H1 (cell line): ENCODE results near the gene GNAQ. TPM values are rescaled to one million over a fixed set of nuclear protein-coding genes. Genes with fewer than 3 reads are reported as not detected.

Experiments used
- CTCF ChIA-PET: fragments of 300-600 bp; sonication (Branson Sonifier 250); formaldehyde crosslinking; loops from one replicate; lab custom pipeline; 2021; ENCODE audit not compliant: partially characterized antibody; lab: Charles Lee
- POLR2A ChIA-PET: fragments of 300-600 bp; sonication (Branson Sonifier 250); formaldehyde crosslinking; loops from one replicate; lab custom pipeline; 2021; ENCODE audit warnings: inconsistent platforms; ENCODE audit not compliant: partially characterized antibody; lab: Charles Lee
- DNase-seq, 2 experiments: peaks; one replicate each; pipeline versions ENCODE4 v3.0.0 to v3.0.0-alpha.2; 2010 to 2022; ENCODE audit warnings: low spot score in 2 of 2, low read depth in 1 of 2, mixed read lengths in 1 of 2
- FAIRE-seq: peaks from 2 replicates; lab custom pipeline; 2011; peaks lifted over from hg19 to GRCh38; lab: Jason Lieb, UNC
- H2AFZ ChIP-seq: 2 replicates; pipeline ENCODE4 v1.8.1; 2012; ENCODE audit warnings: low read length, inconsistent platforms
- H2AK5ac ChIP-seq: 2 replicates; pipeline ENCODE4 v1.6.1; 2013; ENCODE audit warnings: low read depth, low read length
- H2BK120ac ChIP-seq: replicated peaks from 2 replicates; pipeline ENCODE3; 2013; ENCODE audit warnings: low read depth, low read length, inconsistent platforms
- H2BK12ac ChIP-seq: 2 replicates; pipeline ENCODE4 v1.6.1; 2013; ENCODE audit warnings: low read depth, low read length
- H2BK15ac ChIP-seq: 2 replicates; pipeline ENCODE4 v1.6.1; 2013; ENCODE audit warnings: low read length
- H2BK20ac ChIP-seq: 2 replicates; pipeline ENCODE4 v1.6.1; 2013; ENCODE audit warnings: low read length
- H2BK5ac ChIP-seq: 2 replicates; pipeline ENCODE4 v1.6.1; 2013; ENCODE audit warnings: low read depth, low read length
- H3K14ac ChIP-seq: 2 replicates; pipeline ENCODE4 v1.6.1; 2013; ENCODE audit warnings: inconsistent platforms; ENCODE audit not compliant: insufficient read length
- H3K18ac ChIP-seq: 2 replicates; pipeline ENCODE4 v1.6.1; 2013; ENCODE audit warnings: low read length; ENCODE audit errors: extremely low read depth
- H3K23ac ChIP-seq: 2 replicates; pipeline ENCODE4 v1.6.1; 2013; ENCODE audit warnings: inconsistent platforms; ENCODE audit not compliant: insufficient read length
- H3K23me2 ChIP-seq: 2 replicates; pipeline ENCODE4 v1.6.1; 2013; ENCODE audit warnings: low read depth, low read length
- H3K27ac ChIP-seq: 2 replicates; pipeline ENCODE4 v1.6.1; 2011; ENCODE audit warnings: low read depth, low read length, inconsistent platforms
- H3K27me3 ChIP-seq, 4 experiments: replicated peaks in 1 of 4; 1 replicate in 1 of 4; 2 replicates in 3 of 4; pipeline versions ENCODE4 v1.6.1 to v1.8.1; 2011 to 2013; ENCODE audit warnings: low read length in 3 of 4, mild to moderate bottlenecking in 3 of 4, inconsistent platforms in 2 of 4, mixed read lengths in 2 of 4, moderate library complexity in 1 of 4; ENCODE audit not compliant: control insufficient read depth in 3 of 4, insufficient read depth in 3 of 4; ENCODE audit errors: extremely low read depth in 1 of 4
- H3K36me3 ChIP-seq, 4 experiments: 2 replicates each; pipeline versions ENCODE4 v1.6.1 to v1.8.1; 2011 to 2013; ENCODE audit warnings: mild to moderate bottlenecking in 4 of 4, low read length in 3 of 4, moderate library complexity in 2 of 4, control low read depth in 1 of 4, inconsistent platforms in 1 of 4; ENCODE audit not compliant: insufficient read depth in 4 of 4, control insufficient read depth in 2 of 4
- H3K4ac ChIP-seq: replicated peaks from 2 replicates; pipeline ENCODE3; 2013; ENCODE audit warnings: low read length, low read depth, mixed read lengths, inconsistent platforms; ENCODE audit not compliant: insufficient read length
- H3K4me1 ChIP-seq, 4 experiments: replicated peaks in 1 of 4; 1 replicate in 1 of 4; 2 replicates in 3 of 4; pipeline versions ENCODE4 v1.6.1 to v1.8.1; 2011 to 2013; ENCODE audit warnings: low read length in 3 of 4, inconsistent platforms in 2 of 4, mixed read lengths in 1 of 4; ENCODE audit not compliant: insufficient read depth in 4 of 4, control insufficient read depth in 3 of 4
- H3K4me2 ChIP-seq, 2 experiments: 2 replicates each; pipeline versions ENCODE4 v1.6.1 to v1.8.1; 2011 to 2013; ENCODE audit warnings: low read depth in 2 of 2, low read length in 2 of 2, control low read depth in 1 of 2, inconsistent platforms in 1 of 2, mild to moderate bottlenecking in 1 of 2; ENCODE audit not compliant: insufficient read depth in 1 of 2
- H3K4me3 ChIP-seq, 4 experiments: fragments of 200-600, 300-600 bp in 1 of 4; sonication (generic), shearing (Covaris generic), sonication (Bioruptor Twin) in 1 of 4; 2 replicates each; pipeline versions ENCODE4 v1.5.1 to v1.8.1; 2011 to 2016; ENCODE audit warnings: low read length in 4 of 4, low read depth in 3 of 4, control low read depth in 2 of 4, inconsistent platforms in 2 of 4, mild to moderate bottlenecking in 2 of 4, mixed read lengths in 1 of 4, moderate library complexity in 1 of 4; ENCODE audit not compliant: insufficient read depth in 2 of 4; ENCODE audit errors: extremely low read depth in 1 of 4
- H3K56ac ChIP-seq: replicated peaks from 2 replicates; pipeline ENCODE3; 2013; ENCODE audit warnings: low read depth, mild to moderate bottlenecking, mixed read lengths, low read length, inconsistent platforms; ENCODE audit not compliant: insufficient read length
- H3K79me1 ChIP-seq: 2 replicates; pipeline ENCODE4 v1.6.1; 2013; ENCODE audit warnings: low read depth, low read length, control low read depth
- H3K79me2 ChIP-seq, 2 experiments: 2 replicates each; pipeline versions ENCODE4 v1.6.1 to v1.8.1; 2012 to 2013; ENCODE audit warnings: low read length in 2 of 2, mild to moderate bottlenecking in 2 of 2, inconsistent platforms in 1 of 2; ENCODE audit not compliant: insufficient read depth in 2 of 2, control insufficient read depth in 1 of 2
- H3K9ac ChIP-seq, 4 experiments: replicated peaks in 1 of 4; 1 replicate in 1 of 4; 2 replicates in 3 of 4; pipeline versions ENCODE4 v1.6.1 to v1.8.1; 2011 to 2013; ENCODE audit warnings: low read depth in 3 of 4, low read length in 3 of 4, control low read depth in 2 of 4, mild to moderate bottlenecking in 2 of 4, moderate library complexity in 2 of 4, inconsistent platforms in 1 of 4; ENCODE audit errors: extremely low read depth in 1 of 4
- H3K9me3 ChIP-seq, 2 experiments: 2 replicates each; pipeline versions ENCODE4 v1.6.1 to v1.8.1; 2012 to 2013; ENCODE audit warnings: mild to moderate bottlenecking in 2 of 2, moderate library complexity in 2 of 2, control low read depth in 1 of 2, inconsistent platforms in 1 of 2, low read depth in 1 of 2, low read length in 1 of 2, mixed read lengths in 1 of 2; ENCODE audit not compliant: insufficient read depth in 2 of 2
- H4K20me1 ChIP-seq, 2 experiments: replicated peaks in 1 of 2; 2 replicates each; pipeline versions ENCODE3 to v1.8.1; 2011 to 2013; ENCODE audit warnings: inconsistent platforms in 2 of 2, low read length in 2 of 2, mild to moderate bottlenecking in 1 of 2; ENCODE audit not compliant: insufficient read depth in 2 of 2, control insufficient read depth in 1 of 2
- H4K5ac ChIP-seq: 2 replicates; pipeline ENCODE4 v1.6.1; 2013; ENCODE audit warnings: low read length, low read depth, mixed read lengths, inconsistent platforms; ENCODE audit not compliant: insufficient read length
- H4K8ac ChIP-seq: 2 replicates; pipeline ENCODE4 v1.8.0; 2013; ENCODE audit warnings: mild to moderate bottlenecking, moderate library complexity, low read length, inconsistent platforms; ENCODE audit not compliant: insufficient read depth; ENCODE audit errors: extremely low read depth
- H4K91ac ChIP-seq: replicated peaks from 2 replicates; pipeline ENCODE3; 2013; ENCODE audit warnings: low read length, mixed read lengths, inconsistent platforms; ENCODE audit not compliant: insufficient read length
- ATF2 ChIP-seq: IDR thresholded peaks from 2 replicates; pipeline ENCODE4 v1.6.1; 2012; ENCODE audit warnings: low read length, inconsistent platforms
- BRCA1 ChIP-seq: IDR thresholded peaks from 2 replicates; pipeline ENCODE4 v1.6.1; 2012; ENCODE audit warnings: low read depth, low read length, improper control_type of control experiment
- EP300 ChIP-seq, 2 experiments: IDR thresholded peaks; 1 replicate in 1 of 2; 2 replicates in 1 of 2; pipeline ENCODE4 v1.6.1; 2011 to 2012; ENCODE audit warnings: low read depth in 2 of 2, low read length in 2 of 2, mild to moderate bottlenecking in 2 of 2, borderline replicate concordance in 1 of 2, inconsistent platforms in 1 of 2, moderate library complexity in 1 of 2
- POLR2AphosphoS5 ChIP-seq: IDR thresholded peaks from 2 replicates; pipeline ENCODE4 v1.6.1; 2011; ENCODE audit warnings: low read depth, low read length
- POU5F1 ChIP-seq: IDR thresholded peaks from 2 replicates; pipeline ENCODE4 v1.6.1; 2011; ENCODE audit warnings: low read depth, mild to moderate bottlenecking, low read length, moderate library complexity
- SIRT6 ChIP-seq: IDR thresholded peaks from one replicate; pipeline ENCODE4 v1.7.1; 2012; ENCODE audit warnings: low read length, inconsistent platforms
- SRF ChIP-seq: IDR thresholded peaks from 2 replicates; pipeline ENCODE4 v1.6.1; 2011; ENCODE audit warnings: mild to moderate bottlenecking, low read depth, low read length, moderate library complexity
- WGBS, 2 experiments: shearing (Covaris generic) in 1 of 2; methylation state at CpG; one replicate each; pipeline versions ENCODE4 v1.1.6 to v1.1.7; 2013 to 2015; ENCODE audit warnings: low lambda C conversion rate in 2 of 2, mixed read lengths in 2 of 2, inconsistent platforms in 1 of 2, low coverage in 1 of 2, missing lambda C conversion rate in 1 of 2; ENCODE audit not compliant: insufficient replicate concordance in 2 of 2, insufficient coverage in 1 of 2, insufficient read length in 1 of 2; ENCODE audit errors: extremely low coverage in 1 of 2, missing lambda C conversion rate in 1 of 2; 5-methylcytosine and 5-hydroxymethylcytosine counted together
- polyA plus RNA-seq, 7 experiments: library from polyadenylated mRNA; depleted of rRNA in 3 of 7; stranded (reverse) in 5 of 7; unstranded in 2 of 7; fragments of >200 nt in 5 of 7; fragments of 200-250 nt in 2 of 7; gene quantifications; 1 replicate in 5 of 7; 2 replicates in 1 of 7; 4 replicates in 1 of 7; pipeline versions ENCODE4 v1.2.1 to v1.2.3, GENCODE V29; 2011 to 2013; ENCODE audit warnings: missing spikeins in 2 of 7, mixed read lengths in 2 of 7
- total RNA-seq: library from RNA; stranded (reverse); fragmentation: NEBNext Ultra II Directional; extraction: Animal tissue kit (Norgen Biotek cat#: 25700); gene quantifications from 2 replicates; pipeline ENCODE4 v1.2.1, GENCODE V29; 2021

The GNAQ gene
- total and polyA plus RNA-seq, 2 of the 8 experiments (the other 6 are each of a cell fraction or from before 2014, with no cell fraction given), result 22.8 to 63.8 TPM

GRCh38 chr9:77707383-77708063 is 324.1 kb downstream of the GNAQ start:
- H2BK15ac ChIP-seq, result no peak overlapping the region
- no peaks in the 10 kb centered on the region for H3K36me3 ChIP-seq
- H3K18ac ChIP-seq, result no peak overlapping the region
- no peak overlapping the region for H3K4me3 ChIP-seq
- ChIA-PET CTCF (no interaction called here), POLR2A (no interaction called here)
- no peak overlapping the region for H3K4ac ChIP-seq
- no peak overlapping the region for H2AFZ ChIP-seq
- H3K79me2 ChIP-seq, result no peaks in the 10 kb centered on the region
- H2BK20ac ChIP-seq, result no peak overlapping the region
- no peak overlapping the region for H2BK120ac ChIP-seq
- no peak overlapping the region for H2AK5ac ChIP-seq
- no peak overlapping the region for H4K91ac ChIP-seq
- H3K79me1 ChIP-seq, result no peaks in the 10 kb centered on the region
- no peak overlapping the region for H2BK12ac ChIP-seq
- H2BK5ac ChIP-seq, result no peak overlapping the region
- H4K20me1 ChIP-seq, result no peaks in the 10 kb centered on the region
- FAIRE-seq (no peak), DNase-seq (no peak)
- H3K27me3 ChIP-seq, result no peaks in the 10 kb centered on the region
- H3K23ac ChIP-seq, result no peak overlapping the region
- no peak overlapping the region for H3K9ac ChIP-seq
- H4K5ac ChIP-seq, result no peak overlapping the region
- H3K27ac ChIP-seq, result no peak overlapping the region
- H3K4me2 ChIP-seq, result no peak overlapping the region
- no peaks in the 10 kb centered on the region for H3K23me2 ChIP-seq
- no peak overlapping the region for H4K8ac ChIP-seq
- no peaks in the 10 kb centered on the region for H3K4me1 ChIP-seq
- no peak overlapping the region for H3K14ac ChIP-seq
- no peak overlapping the region for H3K56ac ChIP-seq
- peaks cover 4 to 15% of the 10 kb centered on the region in 2 experiments; a peak in 3 of 4 replicates for H3K9me3 ChIP-seq
- WGBS, 2 experiments, result 90% methylated on average over 6 of the region's 6 CpGs; no CpG with 5 or more reads in 1 of the 2 experiments
- TF ChIP-seq SIRT6 (no peak), SRF (no peak), BRCA1 (no peak), POLR2AphosphoS5 (no peak), EP300 (IDR thresholded peaks at IDR 0.05; ENCODE audit: borderline replicate concordance in 1 of 2, low read depth in 2 of 2, low read length in 2 of 2) (no peak), ATF2 (no peak), POU5F1 (no peak)
